COLO668 (cell line): ENCODE results near the gene SUPT20H.

Experiments
- DNase-seq: peaks from one replicate; lab custom pipeline; 2025; ENCODE audit not compliant: unreplicated experiment; lab: John Stamatoyannopoulos, UW

SUPT20H gene

DNA sequence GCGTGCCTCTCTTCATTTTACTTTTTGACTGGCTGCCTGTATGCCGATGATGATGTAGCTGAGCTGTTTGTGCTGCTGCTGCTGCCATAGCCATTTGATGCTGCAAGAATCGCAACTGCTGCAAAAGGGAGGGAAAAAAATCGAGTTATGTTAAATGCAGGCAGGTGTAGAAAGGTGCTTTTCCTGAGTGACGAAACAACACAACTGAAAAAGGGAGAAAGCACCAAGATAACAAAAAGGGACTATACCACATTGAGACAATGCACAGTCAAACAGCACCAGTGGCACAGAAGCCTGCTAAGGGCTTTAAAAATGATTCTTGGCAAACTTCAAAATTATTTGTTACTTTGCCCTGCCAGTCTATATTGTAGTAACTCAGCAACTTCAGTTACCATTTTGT is 49.8 kb downstream of the SUPT20H start:
- DNase-seq = no peak

DNA sequence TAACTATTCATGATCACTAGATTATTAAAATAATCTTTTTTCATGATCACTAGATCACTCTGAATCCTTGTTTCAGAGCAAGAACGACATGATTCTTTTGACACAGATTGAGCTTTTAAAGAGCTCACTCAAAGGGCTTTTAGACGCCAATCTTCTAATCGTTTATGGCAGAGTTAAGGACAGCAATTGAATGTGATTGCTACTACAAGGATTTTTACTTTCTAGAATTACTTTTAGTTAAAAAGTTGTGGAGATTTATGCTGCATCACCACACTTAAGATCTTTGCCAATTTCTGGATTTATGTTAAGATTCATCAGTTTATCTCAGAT is 57.6 kb downstream of the SUPT20H start:
- no peak for DNase-seq

DNA sequence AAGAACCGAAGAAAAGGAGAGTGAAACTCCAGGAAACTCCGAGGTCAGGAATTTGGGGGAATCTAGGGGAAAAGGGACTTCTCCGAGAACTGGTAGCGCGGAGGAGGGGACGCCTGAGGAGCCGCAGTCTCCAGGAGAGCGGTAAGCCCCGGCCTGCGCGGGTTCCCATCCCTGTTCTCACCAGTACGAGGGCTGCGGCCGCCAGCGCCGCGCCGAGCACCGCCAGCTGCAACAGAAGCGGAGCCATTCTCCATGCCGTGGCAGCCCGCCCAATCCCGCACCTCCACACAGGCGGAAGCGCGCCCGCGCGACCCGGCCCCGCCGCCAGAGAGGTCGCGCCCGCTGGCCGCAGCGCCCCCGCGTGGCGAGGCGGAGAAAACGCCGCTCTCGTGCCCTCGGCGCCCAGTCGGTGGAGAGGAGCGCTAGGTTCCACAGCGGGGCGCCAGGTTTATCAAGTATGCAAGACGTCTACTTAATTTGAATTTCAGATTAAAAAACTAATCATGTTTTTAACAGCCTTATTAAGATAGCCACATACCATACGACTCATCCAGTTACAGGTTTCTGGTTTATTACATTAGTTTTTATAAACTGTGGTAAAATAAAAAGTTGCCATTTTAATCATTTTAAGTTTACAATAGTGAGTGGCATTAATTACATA is 60.3 kb downstream of the SUPT20H start, which contains the start of gene ALG5:
TSS of gene ALG5 (minus strand) at position 287 of the 661 bp plus-strand sequence. CDS start at position 247, 40 bp downstream.
- DNase-seq = peak; percentile 99

DNA sequence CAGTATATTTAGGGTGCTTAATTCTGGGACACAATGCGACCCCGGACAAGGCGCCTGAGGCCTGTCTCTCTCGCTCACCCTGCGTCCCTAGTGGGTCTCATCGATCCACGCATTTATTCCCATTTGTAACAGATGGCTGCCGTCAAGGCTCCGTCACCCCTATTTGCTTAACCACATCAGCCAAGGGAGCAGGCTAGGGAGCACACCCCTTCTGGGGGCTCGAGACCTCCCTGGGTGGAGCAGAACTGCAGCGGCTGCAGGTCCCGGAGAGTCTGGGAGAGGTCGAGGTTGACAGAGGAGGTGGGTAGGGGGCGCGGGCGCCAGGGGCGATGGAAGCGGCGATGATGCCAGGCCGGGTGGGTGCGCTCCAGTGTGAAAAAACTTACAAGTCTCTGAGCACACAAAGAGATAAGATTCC is 60.9 kb downstream of the SUPT20H start:
- DNase-seq = peak; percentile 52

DNA sequence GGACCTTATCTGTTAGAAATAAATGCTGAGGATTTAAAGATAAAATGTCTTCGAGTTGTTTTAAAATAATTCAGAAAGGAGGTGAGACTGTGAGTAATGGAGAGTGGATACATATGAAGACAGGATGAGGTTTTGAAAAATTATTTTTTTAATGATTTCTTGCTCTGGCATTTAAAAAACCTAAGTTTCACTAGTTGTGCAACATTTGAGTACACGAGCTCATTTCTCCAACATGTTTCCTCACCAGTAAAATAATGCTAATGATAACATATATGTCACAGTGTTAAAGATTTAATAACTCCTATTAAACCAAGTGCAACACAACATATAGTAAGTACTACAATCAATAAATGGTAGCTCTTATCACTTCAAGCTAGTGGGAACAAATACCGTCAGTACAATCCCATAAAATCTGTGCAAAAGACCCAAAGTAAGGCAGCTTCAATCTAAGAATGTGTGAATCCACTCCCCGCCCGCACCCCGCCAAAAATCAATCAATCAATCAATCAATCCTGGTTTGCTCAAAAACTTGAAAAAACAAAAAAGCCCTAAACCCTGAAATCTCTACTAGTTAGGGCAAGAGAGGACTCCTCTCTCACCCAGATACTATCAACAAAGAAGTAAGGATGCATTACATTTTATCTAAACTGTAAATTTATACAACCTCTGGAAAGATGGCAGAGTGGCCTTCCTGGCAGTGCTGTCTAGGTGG is 61.6 kb downstream of the SUPT20H start:
- DNase-seq = no peak

DNA sequence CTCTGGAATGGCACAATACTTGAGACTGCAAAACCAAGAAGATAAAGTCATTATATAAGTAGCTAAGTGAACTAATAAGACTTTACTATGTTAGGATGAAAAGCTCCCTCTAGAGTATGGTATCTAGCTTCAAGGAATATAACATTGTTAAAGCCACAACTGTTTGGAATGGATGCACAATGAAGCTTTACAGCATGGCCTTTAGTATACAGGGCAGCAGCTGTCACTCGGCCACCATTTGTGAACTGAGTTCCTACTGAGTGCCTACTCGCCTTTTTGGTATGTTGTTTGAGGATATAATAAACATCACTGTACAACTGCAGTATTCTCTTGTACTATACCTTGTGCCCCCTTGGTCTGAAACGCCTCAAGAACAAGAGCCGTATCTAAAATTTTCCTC is 67.1 kb downstream of the SUPT20H start:
- DNase-seq = no peak

DNA sequence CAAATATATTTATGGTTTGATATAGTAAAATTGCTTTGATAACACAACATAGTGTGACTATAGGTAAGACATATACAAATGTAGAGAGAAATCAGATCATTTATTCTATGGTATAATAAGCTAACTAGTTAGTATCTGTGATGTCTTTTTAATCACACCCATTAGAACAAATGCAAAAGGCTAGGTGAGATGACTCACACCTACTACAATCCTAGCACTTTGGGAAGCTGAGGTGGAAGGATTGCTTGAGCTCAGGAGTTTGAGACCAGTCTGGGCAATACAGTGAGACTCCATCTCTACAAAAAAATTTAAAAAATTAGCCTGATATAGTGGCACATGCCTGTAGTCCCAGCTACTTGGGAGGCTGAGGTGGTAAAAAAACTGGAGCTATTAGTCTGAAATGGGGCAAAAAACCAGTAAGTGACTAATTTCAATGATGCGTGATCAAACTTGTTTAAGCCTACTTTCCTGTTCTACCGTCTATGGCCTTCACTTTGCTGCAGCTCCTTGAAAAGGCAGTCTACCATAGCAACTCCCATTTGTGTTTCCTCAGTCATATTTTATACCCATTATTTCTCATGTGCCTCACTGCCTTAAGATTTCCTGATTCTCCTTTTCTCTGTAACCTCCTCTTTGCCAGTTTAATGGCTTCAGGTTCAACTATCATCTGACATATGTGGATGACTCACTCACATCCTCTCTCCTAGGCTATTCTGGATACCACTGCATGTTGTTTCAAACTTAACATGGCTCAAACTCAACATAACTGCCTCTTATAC is 72.8 kb downstream of the SUPT20H start:
- no peak for DNase-seq

DNA sequence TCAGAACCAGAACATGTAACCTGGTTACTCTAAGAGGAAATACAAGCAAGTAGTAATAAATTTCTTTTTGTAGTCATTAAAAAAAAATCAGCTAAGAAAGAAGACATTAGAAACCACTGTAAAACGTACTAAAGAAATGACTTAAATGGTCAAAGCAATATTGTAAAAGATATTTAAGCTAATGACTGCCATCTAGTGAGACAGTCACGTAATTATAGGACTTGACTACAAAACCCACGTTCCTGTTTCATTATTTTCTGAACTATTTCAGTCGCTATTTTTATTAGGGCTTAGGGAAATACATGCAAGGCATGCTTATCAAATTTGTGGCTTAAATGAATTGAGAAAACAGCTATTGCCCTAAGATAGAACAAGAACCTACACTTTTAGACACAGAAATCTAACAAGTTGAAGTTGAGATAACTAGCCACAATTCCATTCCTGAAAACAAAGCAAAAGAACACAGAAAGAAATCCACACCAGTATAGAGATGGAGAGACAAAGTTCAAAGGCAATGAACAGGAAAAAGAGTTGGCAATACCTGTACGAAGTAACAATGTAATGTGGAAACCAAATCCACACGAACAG is 78.2 kb downstream of the SUPT20H start:
- no peak for DNase-seq

DNA sequence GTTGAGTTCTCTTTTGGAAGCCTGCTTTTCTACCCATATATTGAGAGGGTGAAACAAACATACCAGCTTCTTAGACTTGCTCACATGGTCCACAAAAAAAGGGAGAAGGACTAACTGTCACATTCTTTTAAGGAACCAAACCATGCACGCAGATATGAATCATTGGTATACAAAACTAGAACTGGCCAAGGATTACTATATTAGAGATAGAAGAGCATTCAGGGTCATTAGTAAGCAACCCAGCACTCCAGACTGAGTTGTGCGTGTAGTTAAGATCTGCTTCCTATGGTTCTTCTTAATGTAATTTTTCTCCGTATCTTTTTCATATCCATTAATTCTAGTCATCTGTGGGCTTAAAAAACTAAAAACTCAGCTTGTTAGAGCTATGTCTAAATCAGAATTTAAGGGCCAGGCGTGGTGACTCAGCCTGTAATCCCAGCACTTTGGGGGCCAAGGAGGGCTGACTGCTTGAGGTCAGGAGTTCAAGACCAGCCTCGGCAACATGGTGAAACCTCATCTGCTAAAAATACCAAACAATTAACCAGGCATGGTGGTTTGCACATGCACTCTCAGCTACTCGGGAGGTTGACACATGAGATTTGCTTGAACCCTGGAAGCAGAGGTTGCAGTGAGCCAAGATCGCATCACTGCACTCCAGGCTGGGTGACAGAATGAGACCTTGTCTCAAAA is 80.0 kb downstream of the SUPT20H start:
- DNase-seq = no peak

DNA sequence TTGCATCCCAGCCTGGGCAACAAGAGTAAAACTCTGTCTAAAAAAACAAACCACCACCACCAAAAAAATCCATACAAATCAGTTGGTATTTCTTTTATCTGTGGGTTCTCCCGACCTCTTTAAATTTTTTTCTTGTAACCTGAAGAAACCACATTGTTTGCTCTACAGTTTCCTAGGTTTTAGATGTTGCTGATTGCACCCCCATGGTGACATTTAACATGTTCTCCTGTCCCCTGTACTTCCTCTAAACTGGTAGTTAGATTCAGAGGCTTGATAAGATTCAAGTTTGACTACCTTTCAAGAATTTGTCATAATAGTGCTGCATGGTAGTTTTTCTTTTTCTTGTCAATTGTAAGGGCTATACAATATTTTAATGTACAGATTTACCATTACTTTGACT is 84.3 kb downstream of the SUPT20H start:
- DNase-seq = no peak

DNA sequence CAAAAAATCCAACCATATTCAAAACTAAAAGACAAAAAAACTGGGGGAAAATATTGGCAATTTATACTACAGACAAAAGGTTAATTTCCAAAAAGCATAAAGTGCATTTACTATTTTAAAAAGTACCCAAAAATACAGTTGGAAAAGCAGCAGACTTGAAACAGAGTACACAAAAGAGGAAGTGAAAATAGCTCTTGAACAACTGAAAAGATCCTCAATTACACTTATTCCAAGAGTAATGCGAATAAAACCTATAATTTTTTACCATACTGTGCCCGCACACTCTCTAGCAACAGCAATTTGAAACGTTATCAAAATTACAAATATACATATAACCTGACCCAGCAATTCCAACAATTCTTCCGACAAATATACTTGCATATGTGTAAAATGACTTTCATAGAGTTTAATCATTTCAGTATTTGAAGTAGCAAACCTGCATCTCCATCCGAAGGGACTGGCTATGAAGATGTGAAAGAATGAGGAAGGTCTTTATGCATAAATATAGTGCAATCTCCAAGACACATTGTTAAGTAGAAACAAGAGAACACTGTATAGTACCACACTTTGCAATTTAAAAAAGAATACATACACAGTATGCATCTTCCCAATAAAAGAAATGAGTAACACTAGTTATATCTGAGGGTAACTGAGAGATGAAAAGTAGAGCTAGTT is 85.7 kb downstream of the SUPT20H start:
- DNase-seq = no peak

DNA sequence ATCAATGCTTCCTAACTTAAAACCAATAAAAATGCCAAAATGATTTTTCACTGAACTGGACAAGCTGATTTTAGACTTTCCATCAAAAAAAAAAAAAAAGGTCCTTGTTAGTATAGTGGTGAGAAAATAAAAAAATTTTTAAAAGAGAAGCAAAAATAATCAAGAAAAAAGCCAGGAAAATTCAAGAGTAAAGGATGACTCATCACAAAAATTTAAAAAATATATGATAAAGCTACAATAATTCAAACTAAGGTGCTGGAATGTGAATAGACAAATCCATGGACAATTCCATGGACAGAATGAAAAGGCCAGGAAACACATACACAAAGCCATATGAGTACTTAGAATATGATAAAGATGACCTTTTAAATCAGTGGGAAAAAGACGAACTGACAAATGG is 86.5 kb downstream of the SUPT20H start:
- DNase-seq = no peak

DNA sequence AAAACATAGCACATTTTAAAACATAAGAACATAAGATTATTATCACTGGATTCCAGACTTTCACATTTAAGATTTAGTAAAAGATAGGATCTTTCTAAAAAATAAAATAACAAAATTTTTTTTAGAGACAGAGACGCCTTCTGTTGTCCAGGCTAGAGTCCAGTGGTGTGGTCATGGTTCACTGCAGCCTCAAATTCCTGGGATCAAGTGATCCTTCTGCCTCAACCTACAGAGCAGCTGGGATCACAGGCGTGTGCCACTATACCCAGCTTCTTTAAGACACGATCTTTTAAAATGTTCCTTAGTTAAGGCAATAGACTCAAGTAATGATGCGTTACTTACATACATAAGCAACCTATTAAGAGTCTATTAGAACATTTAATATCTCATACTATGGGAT is 93.1 kb downstream of the SUPT20H start:
- no peak for DNase-seq

DNA sequence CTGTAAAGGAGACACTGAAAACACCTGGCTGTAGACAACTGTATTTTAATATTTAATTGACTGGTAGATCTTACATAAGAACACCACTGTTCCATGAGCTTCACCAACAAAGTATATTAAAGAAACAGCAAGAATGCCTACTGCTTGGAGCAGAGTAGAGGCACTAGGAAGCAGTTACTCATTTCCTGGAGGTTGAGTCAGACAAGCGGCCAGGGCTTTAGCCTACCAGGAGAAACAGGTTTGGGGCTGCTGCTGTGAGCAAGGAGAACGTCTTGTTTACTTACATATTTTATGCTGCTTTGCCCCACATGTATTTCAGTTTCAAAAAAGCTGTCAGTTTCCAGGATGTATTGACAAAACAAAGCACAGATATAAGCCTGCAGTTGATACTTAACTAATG is 93.7 kb downstream of the SUPT20H start:
- DNase-seq = no peak

DNA sequence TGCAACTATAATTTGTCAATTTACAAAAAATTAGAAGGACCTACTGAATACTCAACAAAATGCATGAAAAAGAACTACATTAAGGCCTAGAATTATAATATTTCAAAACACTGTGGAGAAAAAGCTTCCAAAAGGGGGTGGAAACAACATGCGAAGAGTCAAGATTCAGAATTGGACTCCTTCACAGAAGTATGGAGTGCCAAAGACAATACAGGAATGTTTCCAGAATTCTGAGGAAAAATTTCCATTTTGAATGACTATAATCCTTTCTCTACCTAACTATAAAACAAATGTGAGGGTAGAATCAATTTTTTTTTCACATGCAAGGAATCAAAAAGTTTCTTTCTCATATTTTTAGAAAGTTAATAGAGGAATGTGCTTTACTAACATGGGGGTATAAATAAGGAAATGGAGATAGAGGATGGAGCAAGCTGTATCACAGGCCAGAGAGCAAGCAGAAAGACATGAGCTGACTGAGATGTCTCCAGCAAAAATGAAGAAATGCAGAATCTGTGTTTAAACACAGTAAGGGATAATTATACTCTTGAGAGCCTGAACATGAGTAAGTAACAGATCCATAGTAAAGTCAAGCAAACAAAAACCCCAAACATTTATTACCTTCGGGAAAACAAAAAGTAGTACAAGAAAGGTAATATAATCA is 99.9 kb downstream of the SUPT20H start:
- no peak for DNase-seq
